HFFc6 (cell line): ENCODE measurements around the gene ARHGAP23. TPM values are rescaled to one million over a fixed set of nuclear protein-coding genes. Genes with fewer than 3 reads are reported as not detected.
A peak's percentile ranks its signal among the peaks of the same experiment; 100 is the strongest.
"Not testable (repeated sequence)": the region's sequence is repeated elsewhere in the genome, so short reads cannot be mapped to it uniquely, and the experiment has no call there.

Experiments used
- DNase-seq: peaks from one replicate; pipeline ENCODE4 v3.0.0-alpha.2; 2018
- H3K27ac Mint-ChIP-seq: 2 replicates; pipeline ENCODE4 v1.8.0; 2020; ENCODE audit warnings: mild to moderate bottlenecking, mixed read lengths
- H3K27me3 Mint-ChIP-seq: 2 replicates; pipeline ENCODE4 v1.8.0; 2021; ENCODE audit warnings: mild to moderate bottlenecking, moderate library complexity, mixed read lengths; ENCODE audit not compliant: insufficient read depth
- H3K36me3 Mint-ChIP-seq: 2 replicates; pipeline ENCODE4 v1.8.0; 2021; ENCODE audit warnings: low read depth, mixed read lengths
- H3K4me1 Mint-ChIP-seq: 2 replicates; pipeline ENCODE4 v1.8.0; 2020; ENCODE audit warnings: low read depth, mixed read lengths
- H3K4me3 Mint-ChIP-seq: 2 replicates; pipeline ENCODE4 v1.8.0; 2020; ENCODE audit warnings: mild to moderate bottlenecking, moderate library complexity, mixed read lengths
- H3K9me3 Mint-ChIP-seq: 2 replicates; pipeline ENCODE4 v1.8.0; 2020; ENCODE audit warnings: mild to moderate bottlenecking, mixed read lengths
- CTCF ChIP-seq: fragments of 200-600 bp; sonication (generic); IDR thresholded peaks from 2 replicates; pipeline ENCODE4 v1.5.0; 2021; ENCODE audit warnings: antibody characterized with exemption, mild to moderate bottlenecking
- total RNA-seq, 6 experiments: library from RNA; stranded (reverse); fragmentation: NEBNext Ultra II Directional; extraction: Animal tissue kit (Norgen Biotek cat#: 25700); gene quantifications; 2 replicates in 1 of 6; 3 replicates in 5 of 6; pipeline ENCODE4 v1.2.3, GENCODE V29; 2021

Gene ARHGAP23
- total RNA-seq, 6 experiments from 2014 or later: 206 to 231 (median 224) TPM

- Mint-ChIP-seq H3K27ac (peak overlapping the region; percentile 80), H3K4me1 (peaks cover 35% of the 10 kb centered on the region), H3K27me3 (peaks cover 15% of the 10 kb centered on the region), H3K4me3 (peak overlapping the region; percentile 9; the same call in 1 of the 2 replicates), H3K9me3 (no peaks in the 10 kb centered on the region), H3K36me3 (peaks cover 23% of the 10 kb centered on the region)
- TF ChIP-seq CTCF: peak; percentile 47
- DNase-seq: no peak
Measured at GRCh38 chr17:38485146-38485468, 56.8 kb downstream of the ARHGAP23 start.

GRCh38 chr17:38485681-38486298 is 57.5 kb downstream of the ARHGAP23 start:
- Mint-ChIP-seq H3K27ac (peak overlapping the region; percentile 55; the same call in 1 of the 2 replicates), H3K4me3 (peak overlapping the region; percentile 9; the same call in 1 of the 2 replicates), H3K4me1 (peaks cover 35% of the 10 kb centered on the region), H3K27me3 (peaks cover 15% of the 10 kb centered on the region), H3K36me3 (peaks cover 23% of the 10 kb centered on the region)
- not testable (repeated sequence) for DNase-seq, H3K9me3 Mint-ChIP-seq

- not testable (repeated sequence) for H3K4me3 Mint-ChIP-seq, DNase-seq, H3K9me3 Mint-ChIP-seq
- H3K4me1 Mint-ChIP-seq: peaks cover 27% of the 10 kb centered on the region
- H3K36me3 Mint-ChIP-seq: peaks cover 16% of the 10 kb centered on the region
- H3K27me3 Mint-ChIP-seq: peaks cover 11% of the 10 kb centered on the region
- peak overlapping the region; percentile 38; the same call in 1 of the 2 replicates for H3K27ac Mint-ChIP-seq
Measured at GRCh38 chr17:38489774-38490173, 61.5 kb downstream of the ARHGAP23 start.

- Mint-ChIP-seq H3K27ac (peak overlapping the region; percentile 83), H3K36me3 (peaks cover 20% of the 10 kb centered on the region), H3K27me3 (peaks cover 12% of the 10 kb centered on the region), H3K4me1 (peaks cover 17% of the 10 kb centered on the region)
- not testable (repeated sequence) for H3K9me3 Mint-ChIP-seq, DNase-seq, H3K4me3 Mint-ChIP-seq
Measured at GRCh38 chr17:38491346-38492066, 63.2 kb downstream of the ARHGAP23 start.

DNA sequence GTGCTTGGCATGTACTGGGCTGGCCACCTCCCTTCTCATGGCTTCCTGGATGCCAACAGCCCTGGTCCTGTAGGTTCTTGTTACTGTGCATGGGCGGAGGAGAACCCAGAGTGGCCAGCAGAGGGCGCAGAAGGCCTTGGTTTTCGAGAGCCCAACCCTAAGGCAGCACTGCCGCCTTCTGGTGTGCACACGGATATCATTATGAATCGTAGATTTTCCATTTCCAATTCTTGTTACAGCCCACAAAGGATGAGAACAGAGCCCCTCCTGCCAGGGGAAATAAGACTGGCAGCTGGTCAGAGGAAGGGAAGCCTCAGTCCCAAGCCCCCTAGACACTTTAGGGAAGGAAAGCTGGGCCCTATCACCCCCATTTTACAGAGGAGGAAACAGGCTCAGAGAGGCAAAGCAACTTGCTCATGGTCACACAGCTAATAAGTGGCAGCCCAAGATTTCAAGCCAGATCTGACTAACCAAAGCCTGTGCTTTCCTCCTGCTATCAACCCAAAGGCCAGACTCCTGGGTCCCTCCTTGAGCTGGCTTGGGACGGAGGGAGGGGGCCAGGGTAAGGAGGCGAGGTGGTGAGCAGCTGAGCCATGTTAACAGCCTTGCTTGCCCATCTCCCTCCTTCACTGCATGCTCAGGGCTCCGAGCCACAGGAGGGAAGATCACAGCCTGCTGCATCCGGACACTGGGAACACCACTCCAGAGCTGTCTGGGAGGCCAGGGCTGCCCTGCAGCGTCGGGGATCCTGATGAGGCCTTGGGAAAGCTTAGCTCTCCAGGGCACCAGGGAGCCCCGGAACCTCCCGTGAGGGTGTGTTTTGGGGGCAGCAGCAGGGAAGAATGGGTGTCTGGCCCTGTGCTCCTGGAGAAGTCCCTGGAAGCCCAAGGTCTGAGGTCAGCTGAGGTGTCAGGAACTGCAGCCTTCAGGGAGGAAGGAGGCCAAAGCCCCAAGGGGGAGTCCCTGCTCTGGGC is 64.1 kb downstream of the ARHGAP23 start:
- Mint-ChIP-seq H3K27me3 (peaks cover 11% of the 10 kb centered on the region), H3K4me1 (peaks cover 10% of the 10 kb centered on the region), H3K27ac (peak overlapping the region; percentile 83), H3K36me3 (peaks cover 16% of the 10 kb centered on the region)
- TF ChIP-seq CTCF: peak; percentile 86
- peak; percentile 89 for DNase-seq
- not testable (repeated sequence) for H3K4me3 Mint-ChIP-seq, H3K9me3 Mint-ChIP-seq

DNA sequence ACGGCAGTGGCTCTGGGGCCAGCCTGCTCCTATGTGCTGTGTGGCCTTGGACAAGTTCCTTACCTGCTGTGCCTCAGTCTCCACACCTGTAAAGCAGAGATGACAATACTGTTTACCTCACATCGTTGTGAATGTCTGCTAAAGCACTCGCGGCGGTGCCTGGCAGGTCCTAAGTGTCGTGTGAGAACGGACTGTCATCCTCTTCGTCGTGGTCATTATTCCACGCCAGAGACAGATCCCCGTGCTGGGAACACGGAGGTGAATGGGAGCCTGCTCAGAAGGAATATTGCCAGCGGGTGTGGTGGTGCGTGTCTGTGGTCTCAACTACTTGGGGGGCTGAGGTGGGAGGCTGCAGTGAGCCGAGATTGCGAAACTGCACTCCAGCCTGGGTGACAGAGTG is 65.9 kb downstream of the ARHGAP23 start:
- DNase-seq, H3K27me3 Mint-ChIP-seq, H3K4me3 Mint-ChIP-seq, H3K27ac Mint-ChIP-seq, H3K9me3 Mint-ChIP-seq, H3K4me1 Mint-ChIP-seq: not testable (repeated sequence)
- peaks cover 18% of the 10 kb centered on the region for H3K36me3 Mint-ChIP-seq

GRCh38 chr17:38497656-38498055 is 69.4 kb downstream of the ARHGAP23 start:
- H3K4me3 Mint-ChIP-seq, H3K9me3 Mint-ChIP-seq, DNase-seq, H3K4me1 Mint-ChIP-seq, H3K27ac Mint-ChIP-seq, H3K27me3 Mint-ChIP-seq: not testable (repeated sequence)
- H3K36me3 Mint-ChIP-seq: peaks cover 23% of the 10 kb centered on the region
